ENCODE data around the gene ZBTB16. TPM values are rescaled to one million over a fixed set of nuclear protein-coding genes. Genes with fewer than 3 reads are reported as not detected.

ZBTB16 gene
- total RNA-seq, 1 experiment from 2014 or later = not detected

- Histone ChIP-seq H3K27me3 (ENCODE audit: control insufficient read depth, insufficient read depth, low read length) (peaks cover 12% of the 10 kb centered on the region), H3K36me3 (replicated peaks; ENCODE audit: control insufficient read depth, insufficient read depth, low read length) (no peaks in the 10 kb centered on the region), H3K4me3 (ENCODE audit: insufficient read depth, low read depth, low read length) (no peak overlapping the region)
- DNase-seq = no peak
Observed at GRCh38 chr11:114226356-114226755, 166.8 kb downstream of the ZBTB16 start.

- DNase-seq = peak; percentile 44
- no peak overlapping the region for H3K4me3 ChIP-seq (ENCODE audit: insufficient read depth, low read depth, low read length)
- H3K36me3 ChIP-seq (replicated peaks; ENCODE audit: control insufficient read depth, insufficient read depth, low read length) = no peaks in the 10 kb centered on the region
- peaks cover 26% of the 10 kb centered on the region for H3K27me3 ChIP-seq (ENCODE audit: control insufficient read depth, insufficient read depth, low read length)
Observed at GRCh38 chr11:114228435-114229411, 169.2 kb downstream of the ZBTB16 start.

GRCh38 chr11:114230031-114230704 is 170.7 kb downstream of the ZBTB16 start:
- no peaks in the 10 kb centered on the region for H3K36me3 ChIP-seq (replicated peaks; ENCODE audit: control insufficient read depth, insufficient read depth, low read length)
- no peak for DNase-seq
- H3K27me3 ChIP-seq (ENCODE audit: control insufficient read depth, insufficient read depth, low read length) = peaks cover 32% of the 10 kb centered on the region
- H3K4me3 ChIP-seq (ENCODE audit: insufficient read depth, low read depth, low read length) = no peak overlapping the region

- no peak overlapping the region for H3K4me3 ChIP-seq (ENCODE audit: insufficient read depth, low read depth, low read length)
Observed at GRCh38 chr11:114232400-114233059, 173.0 kb downstream of the ZBTB16 start.

GRCh38 chr11:114233755-114234154 is 174.2 kb downstream of the ZBTB16 start:
- Histone ChIP-seq H3K27me3 (ENCODE audit: control insufficient read depth, insufficient read depth, low read length) (peaks cover 28% of the 10 kb centered on the region), H3K4me3 (ENCODE audit: insufficient read depth, low read depth, low read length) (no peak overlapping the region), H3K36me3 (replicated peaks; ENCODE audit: control insufficient read depth, insufficient read depth, low read length) (no peaks in the 10 kb centered on the region)
- DNase-seq = no peak

More at GRCh38 chr11:114232400-114233059, 173.0 kb downstream of the ZBTB16 start:
- peak; percentile 93 for DNase-seq
- H3K36me3 ChIP-seq (replicated peaks; ENCODE audit: control insufficient read depth, insufficient read depth, low read length) = no peaks in the 10 kb centered on the region
- H3K27me3 ChIP-seq (ENCODE audit: control insufficient read depth, insufficient read depth, low read length) = peaks cover 28% of the 10 kb centered on the region

GRCh38 chr11:114236829-114237228 is 177.3 kb downstream of the ZBTB16 start:
- no peaks in the 10 kb centered on the region for H3K36me3 ChIP-seq (replicated peaks; ENCODE audit: control insufficient read depth, insufficient read depth, low read length)
- H3K27me3 ChIP-seq (ENCODE audit: control insufficient read depth, insufficient read depth, low read length) = peaks cover 18% of the 10 kb centered on the region
- H3K4me3 ChIP-seq (ENCODE audit: insufficient read depth, low read depth, low read length) = no peak overlapping the region
- no peak for DNase-seq

- DNase-seq = no peak
- Histone ChIP-seq H3K27me3 (ENCODE audit: control insufficient read depth, insufficient read depth, low read length) (peaks cover 15% of the 10 kb centered on the region), H3K4me3 (ENCODE audit: insufficient read depth, low read depth, low read length) (no peak overlapping the region), H3K36me3 (replicated peaks; ENCODE audit: control insufficient read depth, insufficient read depth, low read length) (no peaks in the 10 kb centered on the region)
Observed at GRCh38 chr11:114237321-114238280, 178.1 kb downstream of the ZBTB16 start.

GRCh38 chr11:114239753-114240161 is 180.2 kb downstream of the ZBTB16 start:
- peaks cover 2% of the 10 kb centered on the region; the same call in 1 of the 2 replicates for H3K27me3 ChIP-seq (ENCODE audit: control insufficient read depth, insufficient read depth, low read length)
- no peak overlapping the region for H3K4me3 ChIP-seq (ENCODE audit: insufficient read depth, low read depth, low read length)
- DNase-seq = no peak
- H3K36me3 ChIP-seq (replicated peaks; ENCODE audit: control insufficient read depth, insufficient read depth, low read length) = no peaks in the 10 kb centered on the region

- DNase-seq = no peak
- Histone ChIP-seq H3K36me3 (replicated peaks; ENCODE audit: control insufficient read depth, insufficient read depth, low read length) (no peaks in the 10 kb centered on the region), H3K4me3 (ENCODE audit: insufficient read depth, low read depth, low read length) (no peak overlapping the region), H3K27me3 (ENCODE audit: control insufficient read depth, insufficient read depth, low read length) (no peaks in the 10 kb centered on the region; the same call in 1 of the 2 replicates)
Observed at GRCh38 chr11:114242032-114242431, 182.5 kb downstream of the ZBTB16 start.

- Histone ChIP-seq H3K36me3 (replicated peaks; ENCODE audit: control insufficient read depth, insufficient read depth, low read length) (no peaks in the 10 kb centered on the region), H3K27me3 (ENCODE audit: control insufficient read depth, insufficient read depth, low read length) (no peaks in the 10 kb centered on the region; the same call in 1 of the 2 replicates), H3K4me3 (ENCODE audit: insufficient read depth, low read depth, low read length) (no peak overlapping the region)
- DNase-seq = no peak
Observed at GRCh38 chr11:114243461-114244372, 184.2 kb downstream of the ZBTB16 start.

- Histone ChIP-seq H3K36me3 (replicated peaks; ENCODE audit: control insufficient read depth, insufficient read depth, low read length) (no peaks in the 10 kb centered on the region), H3K27me3 (ENCODE audit: control insufficient read depth, insufficient read depth, low read length) (no peaks in the 10 kb centered on the region), H3K4me3 (ENCODE audit: insufficient read depth, low read depth, low read length) (no peak overlapping the region)
- DNase-seq = peak; percentile 23
Observed at GRCh38 chr11:114244726-114245394, 185.3 kb downstream of the ZBTB16 start.

GRCh38 chr11:114246321-114247069 is 187.0 kb downstream of the ZBTB16 start:
- Histone ChIP-seq H3K27me3 (ENCODE audit: control insufficient read depth, insufficient read depth, low read length) (no peaks in the 10 kb centered on the region; the same call in 1 of the 2 replicates), H3K36me3 (replicated peaks; ENCODE audit: control insufficient read depth, insufficient read depth, low read length) (no peaks in the 10 kb centered on the region), H3K4me3 (ENCODE audit: insufficient read depth, low read depth, low read length) (no peak overlapping the region)
- peak; percentile 56 for DNase-seq
